H1 (cell line): ENCODE data around the gene IGF2R. TPM values are rescaled to one million over a fixed set of nuclear protein-coding genes. Genes with fewer than 3 reads are reported as not detected.

ENCODE experiments used
- CTCF ChIA-PET: fragments of 300-600 bp; sonication (Branson Sonifier 250); formaldehyde crosslinking; loops from one replicate; lab custom pipeline; 2021; ENCODE audit not compliant: partially characterized antibody; lab: Charles Lee
- POLR2A ChIA-PET: fragments of 300-600 bp; sonication (Branson Sonifier 250); formaldehyde crosslinking; loops from one replicate; lab custom pipeline; 2021; ENCODE audit warnings: inconsistent platforms; ENCODE audit not compliant: partially characterized antibody; lab: Charles Lee
- DNase-seq, 2 experiments: peaks; one replicate each; pipeline versions ENCODE4 v3.0.0 to v3.0.0-alpha.2; 2010 to 2022; ENCODE audit warnings: low spot score in 2 of 2, low read depth in 1 of 2, mixed read lengths in 1 of 2
- FAIRE-seq: peaks from 2 replicates; lab custom pipeline; 2011; peaks lifted over from hg19 to GRCh38; lab: Jason Lieb, UNC
- H2AFZ ChIP-seq: 2 replicates; pipeline ENCODE4 v1.8.1; 2012; ENCODE audit warnings: low read length, inconsistent platforms
- H2AK5ac ChIP-seq: 2 replicates; pipeline ENCODE4 v1.6.1; 2013; ENCODE audit warnings: low read depth, low read length
- H2BK120ac ChIP-seq: replicated peaks from 2 replicates; pipeline ENCODE3; 2013; ENCODE audit warnings: low read depth, low read length, inconsistent platforms
- H2BK12ac ChIP-seq: 2 replicates; pipeline ENCODE4 v1.6.1; 2013; ENCODE audit warnings: low read depth, low read length
- H2BK15ac ChIP-seq: 2 replicates; pipeline ENCODE4 v1.6.1; 2013; ENCODE audit warnings: low read length
- H2BK20ac ChIP-seq: 2 replicates; pipeline ENCODE4 v1.6.1; 2013; ENCODE audit warnings: low read length
- H2BK5ac ChIP-seq: 2 replicates; pipeline ENCODE4 v1.6.1; 2013; ENCODE audit warnings: low read depth, low read length
- H3K14ac ChIP-seq: 2 replicates; pipeline ENCODE4 v1.6.1; 2013; ENCODE audit warnings: inconsistent platforms; ENCODE audit not compliant: insufficient read length
- H3K18ac ChIP-seq: 2 replicates; pipeline ENCODE4 v1.6.1; 2013; ENCODE audit warnings: low read length; ENCODE audit errors: extremely low read depth
- H3K23ac ChIP-seq: 2 replicates; pipeline ENCODE4 v1.6.1; 2013; ENCODE audit warnings: inconsistent platforms; ENCODE audit not compliant: insufficient read length
- H3K23me2 ChIP-seq: 2 replicates; pipeline ENCODE4 v1.6.1; 2013; ENCODE audit warnings: low read depth, low read length
- H3K27ac ChIP-seq: 2 replicates; pipeline ENCODE4 v1.6.1; 2011; ENCODE audit warnings: low read depth, low read length, inconsistent platforms
- H3K27me3 ChIP-seq, 4 experiments: replicated peaks in 1 of 4; 1 replicate in 1 of 4; 2 replicates in 3 of 4; pipeline versions ENCODE4 v1.6.1 to v1.8.1; 2011 to 2013; ENCODE audit warnings: low read length in 3 of 4, mild to moderate bottlenecking in 3 of 4, inconsistent platforms in 2 of 4, mixed read lengths in 2 of 4, moderate library complexity in 1 of 4; ENCODE audit not compliant: control insufficient read depth in 3 of 4, insufficient read depth in 3 of 4; ENCODE audit errors: extremely low read depth in 1 of 4
- H3K36me3 ChIP-seq, 4 experiments: 2 replicates each; pipeline versions ENCODE4 v1.6.1 to v1.8.1; 2011 to 2013; ENCODE audit warnings: mild to moderate bottlenecking in 4 of 4, low read length in 3 of 4, moderate library complexity in 2 of 4, control low read depth in 1 of 4, inconsistent platforms in 1 of 4; ENCODE audit not compliant: insufficient read depth in 4 of 4, control insufficient read depth in 2 of 4
- H3K4ac ChIP-seq: replicated peaks from 2 replicates; pipeline ENCODE3; 2013; ENCODE audit warnings: low read length, low read depth, mixed read lengths, inconsistent platforms; ENCODE audit not compliant: insufficient read length
- H3K4me1 ChIP-seq, 4 experiments: replicated peaks in 1 of 4; 1 replicate in 1 of 4; 2 replicates in 3 of 4; pipeline versions ENCODE4 v1.6.1 to v1.8.1; 2011 to 2013; ENCODE audit warnings: low read length in 3 of 4, inconsistent platforms in 2 of 4, mixed read lengths in 1 of 4; ENCODE audit not compliant: insufficient read depth in 4 of 4, control insufficient read depth in 3 of 4
- H3K4me2 ChIP-seq, 2 experiments: 2 replicates each; pipeline versions ENCODE4 v1.6.1 to v1.8.1; 2011 to 2013; ENCODE audit warnings: low read depth in 2 of 2, low read length in 2 of 2, control low read depth in 1 of 2, inconsistent platforms in 1 of 2, mild to moderate bottlenecking in 1 of 2; ENCODE audit not compliant: insufficient read depth in 1 of 2
- H3K4me3 ChIP-seq, 4 experiments: fragments of 200-600, 300-600 bp in 1 of 4; sonication (generic), shearing (Covaris generic), sonication (Bioruptor Twin) in 1 of 4; 2 replicates each; pipeline versions ENCODE4 v1.5.1 to v1.8.1; 2011 to 2016; ENCODE audit warnings: low read length in 4 of 4, low read depth in 3 of 4, control low read depth in 2 of 4, inconsistent platforms in 2 of 4, mild to moderate bottlenecking in 2 of 4, mixed read lengths in 1 of 4, moderate library complexity in 1 of 4; ENCODE audit not compliant: insufficient read depth in 2 of 4; ENCODE audit errors: extremely low read depth in 1 of 4
- H3K56ac ChIP-seq: replicated peaks from 2 replicates; pipeline ENCODE3; 2013; ENCODE audit warnings: low read depth, mild to moderate bottlenecking, mixed read lengths, low read length, inconsistent platforms; ENCODE audit not compliant: insufficient read length
- H3K79me1 ChIP-seq: 2 replicates; pipeline ENCODE4 v1.6.1; 2013; ENCODE audit warnings: low read depth, low read length, control low read depth
- H3K79me2 ChIP-seq, 2 experiments: 2 replicates each; pipeline versions ENCODE4 v1.6.1 to v1.8.1; 2012 to 2013; ENCODE audit warnings: low read length in 2 of 2, mild to moderate bottlenecking in 2 of 2, inconsistent platforms in 1 of 2; ENCODE audit not compliant: insufficient read depth in 2 of 2, control insufficient read depth in 1 of 2
- H3K9ac ChIP-seq, 4 experiments: replicated peaks in 1 of 4; 1 replicate in 1 of 4; 2 replicates in 3 of 4; pipeline versions ENCODE4 v1.6.1 to v1.8.1; 2011 to 2013; ENCODE audit warnings: low read depth in 3 of 4, low read length in 3 of 4, control low read depth in 2 of 4, mild to moderate bottlenecking in 2 of 4, moderate library complexity in 2 of 4, inconsistent platforms in 1 of 4; ENCODE audit errors: extremely low read depth in 1 of 4
- H3K9me3 ChIP-seq, 2 experiments: 2 replicates each; pipeline versions ENCODE4 v1.6.1 to v1.8.1; 2012 to 2013; ENCODE audit warnings: mild to moderate bottlenecking in 2 of 2, moderate library complexity in 2 of 2, control low read depth in 1 of 2, inconsistent platforms in 1 of 2, low read depth in 1 of 2, low read length in 1 of 2, mixed read lengths in 1 of 2; ENCODE audit not compliant: insufficient read depth in 2 of 2
- H4K20me1 ChIP-seq, 2 experiments: replicated peaks in 1 of 2; 2 replicates each; pipeline versions ENCODE3 to v1.8.1; 2011 to 2013; ENCODE audit warnings: inconsistent platforms in 2 of 2, low read length in 2 of 2, mild to moderate bottlenecking in 1 of 2; ENCODE audit not compliant: insufficient read depth in 2 of 2, control insufficient read depth in 1 of 2
- H4K5ac ChIP-seq: 2 replicates; pipeline ENCODE4 v1.6.1; 2013; ENCODE audit warnings: low read length, low read depth, mixed read lengths, inconsistent platforms; ENCODE audit not compliant: insufficient read length
- H4K8ac ChIP-seq: 2 replicates; pipeline ENCODE4 v1.8.0; 2013; ENCODE audit warnings: mild to moderate bottlenecking, moderate library complexity, low read length, inconsistent platforms; ENCODE audit not compliant: insufficient read depth; ENCODE audit errors: extremely low read depth
- H4K91ac ChIP-seq: replicated peaks from 2 replicates; pipeline ENCODE3; 2013; ENCODE audit warnings: low read length, mixed read lengths, inconsistent platforms; ENCODE audit not compliant: insufficient read length
- ATF3 ChIP-seq: IDR thresholded peaks from 2 replicates; pipeline ENCODE4 v1.6.1; 2011; ENCODE audit warnings: low read depth, mild to moderate bottlenecking, low read length; ENCODE audit not compliant: insufficient read depth
- HDAC6 ChIP-seq: IDR thresholded peaks from one replicate; pipeline ENCODE4 v1.7.1; 2012; ENCODE audit warnings: low read depth, mild to moderate bottlenecking, inconsistent platforms, low read length, moderate library complexity
- JUND ChIP-seq: IDR thresholded peaks from 2 replicates; pipeline ENCODE4 v1.6.1; 2011; ENCODE audit warnings: mild to moderate bottlenecking, improper control_type of control experiment, low read length
- NRF1 ChIP-seq: IDR thresholded peaks from 2 replicates; pipeline ENCODE4 v1.6.1; 2011; ENCODE audit warnings: mild to moderate bottlenecking, low read depth, low read length, improper control_type of control experiment
- POLR2AphosphoS5 ChIP-seq: IDR thresholded peaks from 2 replicates; pipeline ENCODE4 v1.6.1; 2011; ENCODE audit warnings: low read depth, low read length
- TCF12 ChIP-seq: IDR thresholded peaks from 2 replicates; pipeline ENCODE4 v1.6.1; 2011; ENCODE audit warnings: low read depth, mild to moderate bottlenecking, low read length
- polyA plus RNA-seq, 7 experiments: library from polyadenylated mRNA; depleted of rRNA in 3 of 7; stranded (reverse) in 5 of 7; unstranded in 2 of 7; fragments of >200 nt in 5 of 7; fragments of 200-250 nt in 2 of 7; gene quantifications; 1 replicate in 5 of 7; 2 replicates in 1 of 7; 4 replicates in 1 of 7; pipeline versions ENCODE4 v1.2.1 to v1.2.3, GENCODE V29; 2011 to 2013; ENCODE audit warnings: missing spikeins in 2 of 7, mixed read lengths in 2 of 7
- total RNA-seq: library from RNA; stranded (reverse); fragmentation: NEBNext Ultra II Directional; extraction: Animal tissue kit (Norgen Biotek cat#: 25700); gene quantifications from 2 replicates; pipeline ENCODE4 v1.2.1, GENCODE V29; 2021

IGF2R gene
- total and polyA plus RNA-seq, 2 of the 8 experiments (the other 6 are each of a cell fraction or from before 2014, with no cell fraction given), result 20.6 to 74.1 TPM

- Histone ChIP-seq H2BK15ac (no peak overlapping the region), H3K4me1 (peaks cover 0 to 7% (median 1%) of the 10 kb centered on the region in 4 experiments; a peak in 1 of 7 replicates), H3K79me1 (no peaks in the 10 kb centered on the region), H3K56ac (no peak overlapping the region), H2BK5ac (no peak overlapping the region), H2BK120ac (no peak overlapping the region), H4K91ac (no peak overlapping the region), H3K4ac (no peak overlapping the region), H3K27ac (no peak overlapping the region), H3K4me3 (no peak overlapping the region), H4K20me1 (no peaks in the 10 kb centered on the region), H3K79me2 (no peaks in the 10 kb centered on the region), H3K9me3 (no peaks in the 10 kb centered on the region; a peak in 1 of 4 replicates), H2AK5ac (no peak overlapping the region), H3K9ac (no peak overlapping the region), H3K23me2 (no peaks in the 10 kb centered on the region), H3K18ac (no peak overlapping the region), H3K27me3 (no peaks in the 10 kb centered on the region), H4K8ac (no peak overlapping the region), H3K4me2 (no peak overlapping the region), H2BK20ac (no peak overlapping the region), H3K23ac (no peak overlapping the region), H2BK12ac (no peak overlapping the region), H4K5ac (no peak overlapping the region), H2AFZ (no peak overlapping the region), H3K14ac (no peak overlapping the region), H3K36me3 (peaks cover 1 to 6% (median 3%) of the 10 kb centered on the region in 4 experiments; a peak in 6 of 8 replicates)
- DNase-seq, result no peak
- CTCF ChIA-PET, result interaction anchor here (0.7 to 2.0 kb wide), 6 partner anchors 12 to 344 kb away, joined by 3 to 7 read pairs (median 4); no protein-coding TSS in a partner anchor
- POLR2A ChIA-PET, result no interaction called here
- FAIRE-seq, result no peak
- TF ChIP-seq ATF3 (no peak), POLR2AphosphoS5 (no peak), NRF1 (no peak), HDAC6 (no peak), TCF12 (no peak), JUND (no peak)
Observed at GRCh38 chr6:160110586-160111123, 141.8 kb downstream of the IGF2R start.
